ENCODE measurements around the gene VWA8. TPM values are rescaled to one million over a fixed set of nuclear protein-coding genes. Genes with fewer than 3 reads are reported as not detected.

VWA8 gene
- total RNA-seq, 4 donors from 2014 or later = 12.0 to 34.0 (median 16.6) TPM

GRCh38 chr13:41978007-41978406 lies 17.1 kb upstream of the VWA8 start:
- Histone ChIP-seq H3K4me1 (peaks cover 5% of the 10 kb centered on the region), H3K4me3 (no peak overlapping the region), H3K27ac (no peak overlapping the region), H3K27me3 (no peaks in the 10 kb centered on the region), H3K36me3 (no peaks in the 10 kb centered on the region), H3K9me3 (no peaks in the 10 kb centered on the region)
- 79% methylated on average over 1 of the region's 1 CpG for WGBS
- no peak for DNase-seq (ENCODE audit: low spot score in 2 of 2)
- TF ChIP-seq POLR2A (IDR thresholded peaks at IDR 0.05) (no peak), POLR2AphosphoS5 (IDR thresholded peaks at IDR 0.05) (no peak)

- no peak for TF ChIP-seq EP300 (IDR thresholded peaks at IDR 0.05)
- no peak for TF ChIP-seq POLR2AphosphoS5 (IDR thresholded peaks at IDR 0.05)
- TF ChIP-seq, protein P1, sequence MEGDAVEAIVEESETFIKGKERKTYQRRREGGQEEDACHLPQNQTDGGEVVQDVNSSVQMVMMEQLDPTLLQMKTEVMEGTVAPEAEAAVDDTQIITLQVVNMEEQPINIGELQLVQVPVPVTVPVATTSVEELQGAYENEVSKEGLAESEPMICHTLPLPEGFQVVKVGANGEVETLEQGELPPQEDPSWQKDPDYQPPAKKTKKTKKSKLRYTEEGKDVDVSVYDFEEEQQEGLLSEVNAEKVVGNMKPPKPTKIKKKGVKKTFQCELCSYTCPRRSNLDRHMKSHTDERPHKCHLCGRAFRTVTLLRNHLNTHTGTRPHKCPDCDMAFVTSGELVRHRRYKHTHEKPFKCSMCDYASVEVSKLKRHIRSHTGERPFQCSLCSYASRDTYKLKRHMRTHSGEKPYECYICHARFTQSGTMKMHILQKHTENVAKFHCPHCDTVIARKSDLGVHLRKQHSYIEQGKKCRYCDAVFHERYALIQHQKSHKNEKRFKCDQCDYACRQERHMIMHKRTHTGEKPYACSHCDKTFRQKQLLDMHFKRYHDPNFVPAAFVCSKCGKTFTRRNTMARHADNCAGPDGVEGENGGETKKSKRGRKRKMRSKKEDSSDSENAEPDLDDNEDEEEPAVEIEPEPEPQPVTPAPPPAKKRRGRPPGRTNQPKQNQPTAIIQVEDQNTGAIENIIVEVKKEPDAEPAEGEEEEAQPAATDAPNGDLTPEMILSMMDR (IDR thresholded peaks at IDR 0.05) = no peak
- WGBS = 54% methylated on average over 3 of the region's 3 CpGs
- no peaks in the 10 kb centered on the region for H3K9me3 ChIP-seq
- no peak overlapping the region for H3K27ac ChIP-seq
- H3K27me3 ChIP-seq = no peaks in the 10 kb centered on the region
- H3K4me3 ChIP-seq = no peak overlapping the region
- peaks cover 5% of the 10 kb centered on the region for H3K4me1 ChIP-seq
- no peak for DNase-seq (ENCODE audit: low spot score in 2 of 2)
- no peaks in the 10 kb centered on the region for H3K36me3 ChIP-seq
Observed at GRCh38 chr13:41976476-41976875, 15.6 kb upstream of the VWA8 start.

- Histone ChIP-seq H3K9me3 (no peaks in the 10 kb centered on the region), H3K27me3 (no peaks in the 10 kb centered on the region), H3K27ac (peak overlapping the region; percentile 71), H3K4me3 (no peak overlapping the region), H3K36me3 (no peaks in the 10 kb centered on the region), H3K4me1 (peaks cover 5% of the 10 kb centered on the region)
- DNase-seq (ENCODE audit: low spot score in 2 of 2) = no peak
- TF ChIP-seq POLR2AphosphoS5 (IDR thresholded peaks at IDR 0.05) = no peak
- TF ChIP-seq, protein P1 (IDR thresholded peaks at IDR 0.05) = no peak
- TF ChIP-seq POLR2A (IDR thresholded peaks at IDR 0.05) = no peak
- no peak for TF ChIP-seq EP300 (IDR thresholded peaks at IDR 0.05)
- 51% methylated on average over 11 of the region's 11 CpGs for WGBS
Observed at GRCh38 chr13:41974262-41974900, 13.5 kb upstream of the VWA8 start.

DNA sequence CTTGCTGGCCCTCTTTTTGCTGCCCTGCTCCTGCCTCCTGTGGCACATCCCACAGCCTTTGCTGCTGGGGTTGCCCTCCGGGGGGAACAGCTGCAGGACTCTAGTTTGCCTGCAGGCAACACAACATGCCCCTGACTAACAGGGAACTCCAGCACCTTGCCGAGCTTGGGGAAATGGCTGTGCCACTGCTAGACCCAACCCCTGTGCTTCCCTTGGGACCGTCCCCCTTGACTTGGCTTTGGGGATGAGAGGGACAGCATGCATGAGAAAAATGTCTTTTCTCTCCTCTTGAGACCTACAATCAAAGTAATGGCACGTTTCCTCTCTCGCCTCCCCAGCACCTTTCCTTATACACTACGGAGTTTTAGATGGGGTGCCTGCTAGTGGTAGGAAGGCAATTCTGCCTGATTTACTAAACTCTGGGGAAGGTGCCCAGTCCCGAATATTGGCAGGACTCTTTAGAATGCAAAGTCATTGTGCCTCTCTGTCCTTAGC lies 12.4 kb upstream of the VWA8 start:
- no peak for DNase-seq (ENCODE audit: low spot score in 2 of 2)
- Histone ChIP-seq H3K4me1 (peaks cover 5% of the 10 kb centered on the region), H3K27ac (no peak overlapping the region), H3K36me3 (no peaks in the 10 kb centered on the region), H3K27me3 (no peaks in the 10 kb centered on the region), H3K4me3 (no peak overlapping the region), H3K9me3 (no peaks in the 10 kb centered on the region)
- 50% methylated on average over 7 of the region's 7 CpGs for WGBS
- TF ChIP-seq EP300 (IDR thresholded peaks at IDR 0.05) (no peak), POLR2A (IDR thresholded peaks at IDR 0.05) (no peak), POLR2AphosphoS5 (IDR thresholded peaks at IDR 0.05) (no peak)
- TF ChIP-seq, protein P1 (IDR thresholded peaks at IDR 0.05) = no peak

GRCh38 chr13:41971848-41972247 lies 10.9 kb upstream of the VWA8 start:
- Histone ChIP-seq H3K27me3 (no peaks in the 10 kb centered on the region), H3K4me1 (peaks cover 5% of the 10 kb centered on the region), H3K9me3 (no peaks in the 10 kb centered on the region), H3K27ac (no peak overlapping the region), H3K4me3 (no peak overlapping the region), H3K36me3 (no peaks in the 10 kb centered on the region)
- WGBS = 77% methylated on average over 5 of the region's 5 CpGs
- TF ChIP-seq POLR2AphosphoS5 (IDR thresholded peaks at IDR 0.05) (no peak), EP300 (IDR thresholded peaks at IDR 0.05) (no peak), POLR2A (IDR thresholded peaks at IDR 0.05) (no peak)
- TF ChIP-seq, protein P1 (IDR thresholded peaks at IDR 0.05) = no peak
- no peak for DNase-seq (ENCODE audit: low spot score in 2 of 2)
